ENCODE measurements around the gene APC2.

Gene APC2

GRCh38 chr19:1431759-1432506 lies 18.0 kb upstream of the APC2 start:
- no peak for DNase-seq

GRCh38 chr19:1432507-1432887 lies 17.4 kb upstream of the APC2 start:
- DNase-seq: no peak

DNA sequence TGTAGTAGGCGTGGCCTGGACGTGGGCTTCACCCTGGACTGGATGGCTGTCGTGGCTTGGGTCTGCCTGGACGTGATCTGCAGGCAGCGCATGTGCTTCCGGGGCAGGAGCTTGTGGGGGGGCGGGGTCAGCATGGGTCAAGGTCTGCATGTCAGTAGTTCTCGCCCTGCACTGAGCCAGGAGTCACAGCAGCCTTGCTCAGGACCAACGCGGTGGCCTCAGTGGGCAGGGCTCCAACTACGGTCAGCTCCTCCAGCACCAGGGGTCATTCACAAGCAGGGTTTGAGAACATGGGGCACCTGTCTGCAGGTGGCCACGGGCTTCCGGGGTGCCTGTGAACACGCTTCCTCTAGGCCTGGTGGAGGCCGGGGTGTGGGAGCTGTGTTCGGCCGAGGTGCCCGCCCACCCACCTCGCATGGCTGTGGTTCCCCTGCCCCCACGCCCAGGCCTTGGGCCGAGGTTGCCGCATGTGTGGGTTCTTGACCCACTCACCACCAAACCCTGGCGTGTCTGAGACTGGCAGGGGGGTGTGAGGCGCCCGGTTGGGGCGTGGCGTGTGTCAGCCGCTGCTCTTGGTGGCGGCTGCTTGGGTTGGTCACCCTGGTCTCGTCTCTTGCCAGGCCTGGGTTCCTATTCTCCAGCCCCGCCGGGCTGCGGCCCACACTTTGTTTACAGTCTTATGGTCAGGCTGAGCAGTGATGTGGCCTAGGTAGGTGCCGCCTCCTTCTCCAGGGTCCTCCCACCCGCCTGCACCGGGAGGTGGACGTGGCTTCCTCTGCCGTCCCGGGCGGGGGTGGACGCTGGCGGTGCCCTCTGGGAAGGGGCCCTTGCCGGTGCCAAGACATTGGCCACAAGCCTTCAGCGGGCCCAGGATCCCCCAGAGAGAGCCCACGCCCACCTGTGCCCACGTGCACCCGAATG lies 16.5 kb upstream of the APC2 start:
- DNase-seq: no peak

DNA sequence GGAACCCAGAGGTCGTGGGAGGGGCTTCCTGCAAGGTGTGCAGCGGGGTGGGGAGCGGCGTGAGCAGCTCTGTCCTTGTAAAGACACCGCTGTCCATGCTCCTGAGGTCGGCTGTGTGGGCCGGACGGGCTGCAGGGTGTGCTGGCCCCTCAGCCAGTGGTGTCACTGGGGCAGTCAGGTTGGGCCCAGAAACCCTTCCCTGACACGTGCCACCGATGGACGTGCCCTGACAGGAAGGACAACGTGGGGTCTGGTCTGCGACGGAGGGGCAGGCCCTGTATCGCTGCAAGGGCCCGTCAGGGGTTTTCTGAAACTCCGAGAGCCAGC lies 15.9 kb upstream of the APC2 start:
- DNase-seq: no peak

GRCh38 chr19:1434577-1435060 lies 15.3 kb upstream of the APC2 start:
- DNase-seq: no peak

GRCh38 chr19:1435378-1435989 lies 14.4 kb upstream of the APC2 start:
- no peak for DNase-seq

GRCh38 chr19:1437609-1438008 lies 12.3 kb upstream of the APC2 start:
- no peak for DNase-seq

DNA sequence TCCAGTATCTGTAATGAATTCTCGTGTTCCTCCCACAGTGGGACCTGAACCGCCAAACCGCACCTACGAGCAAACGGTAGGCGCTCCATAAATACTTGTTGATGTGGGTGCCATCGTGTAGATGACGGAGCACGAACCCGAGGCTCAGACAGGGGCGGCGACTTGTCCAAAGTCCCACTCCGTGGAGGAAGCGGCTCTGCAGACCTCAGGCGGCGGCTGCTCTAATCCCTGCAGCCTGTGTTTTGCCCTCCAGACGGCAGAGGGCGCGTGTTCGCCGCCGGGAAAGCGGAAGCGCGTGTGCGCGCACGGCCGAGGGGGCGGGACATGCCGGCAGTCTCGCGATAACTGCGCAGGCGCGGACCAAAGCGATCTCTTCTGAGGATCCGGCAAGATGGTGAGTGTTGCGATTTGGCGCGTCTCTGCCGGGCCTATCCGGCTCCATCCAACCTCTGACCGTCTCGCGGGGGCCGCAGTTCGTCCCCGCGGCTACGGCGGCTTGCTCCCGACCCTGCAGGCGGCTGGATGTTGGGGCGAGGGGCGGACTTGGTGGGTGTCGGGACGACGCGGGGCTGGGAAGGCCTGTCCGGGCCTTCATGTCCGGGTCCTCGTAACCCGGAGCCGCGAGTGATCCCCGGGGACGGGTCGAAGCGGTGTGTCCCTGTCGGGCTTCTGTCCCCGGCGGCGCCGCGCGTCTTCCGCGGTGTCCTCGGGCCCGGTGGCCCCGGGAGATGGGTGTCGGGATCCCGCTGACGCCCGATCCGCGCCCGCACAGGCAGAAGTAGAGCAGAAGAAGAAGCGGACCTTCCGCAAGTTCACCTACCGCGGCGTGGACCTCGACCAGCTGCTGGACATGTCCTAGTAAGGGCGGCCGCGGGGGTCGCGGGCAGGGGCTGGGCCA lies 11.6 kb upstream of the APC2 start, which contains the start of gene RPS15:
Gene RPS15 (plus strand): TSS at position 362 of the 898 bp plus-strand sequence. CDS start 30 bp downstream, at position 392.
- peak; percentile 95 for DNase-seq

DNA sequence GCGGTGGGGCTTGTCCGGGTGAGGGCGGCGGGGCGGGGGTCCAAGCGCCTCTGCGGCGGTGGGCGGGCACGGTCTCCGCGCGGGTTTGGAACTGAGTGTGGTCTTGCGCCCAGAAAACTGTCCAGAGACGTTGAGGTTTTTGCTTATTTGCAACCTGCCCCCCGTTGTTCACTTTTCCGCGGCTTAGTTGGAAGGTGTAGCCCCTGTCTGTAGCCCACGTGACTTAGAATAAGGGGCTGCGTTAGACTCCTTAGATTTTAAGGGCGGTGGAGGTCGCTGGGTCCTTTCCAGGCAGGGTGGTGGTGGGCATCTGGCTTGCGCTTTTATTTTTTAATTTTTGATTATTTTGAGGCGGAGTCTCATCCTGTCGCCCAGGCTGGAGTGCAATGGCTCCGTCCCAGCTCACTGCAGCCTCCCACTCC lies 11.0 kb upstream of the APC2 start:
- DNase-seq: no peak

DNA sequence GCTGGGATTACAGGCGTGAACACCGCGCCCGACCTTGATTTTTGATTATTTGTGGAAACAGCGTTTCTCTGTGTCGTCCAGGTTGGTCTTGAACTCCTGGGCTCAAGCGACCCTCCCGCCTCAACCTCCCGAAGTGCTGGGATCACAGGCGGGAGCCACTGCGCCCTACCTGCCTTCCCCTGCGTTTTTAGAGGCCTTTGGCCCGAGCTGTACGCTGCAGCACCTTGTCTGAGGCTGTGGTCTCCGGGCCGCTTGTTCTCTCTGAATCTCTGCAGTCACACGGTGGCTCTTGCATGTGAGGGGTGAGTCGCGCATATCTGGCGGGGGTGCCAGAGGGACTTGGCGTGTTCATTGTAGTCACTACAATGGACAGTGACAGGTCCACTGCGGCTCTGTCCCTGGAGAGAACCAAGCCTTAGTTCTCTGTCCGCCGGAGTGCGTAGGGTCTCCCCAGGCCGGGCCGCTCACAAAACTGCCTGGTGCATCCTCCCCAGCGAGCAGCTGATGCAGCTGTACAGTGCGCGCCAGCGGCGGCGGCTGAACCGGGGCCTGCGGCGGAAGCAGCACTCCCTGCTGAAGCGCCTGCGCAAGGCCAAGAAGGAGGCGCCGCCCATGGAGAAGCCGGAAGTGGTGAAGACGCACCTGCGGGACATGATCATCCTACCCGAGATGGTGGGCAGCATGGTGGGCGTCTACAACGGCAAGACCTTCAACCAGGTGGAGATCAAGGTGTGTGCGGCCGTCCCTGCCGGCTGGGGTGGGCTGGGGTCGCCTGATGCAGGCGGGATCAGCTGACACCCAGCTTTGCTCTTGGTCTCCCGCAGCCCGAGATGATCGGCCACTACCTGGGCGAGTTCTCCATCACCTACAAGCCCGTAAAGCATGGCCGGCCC lies 10.2 kb upstream of the APC2 start:
- peak; percentile 34 for DNase-seq

- no peak for DNase-seq
Measured at GRCh38 chr19:1440418-1440801, 9.5 kb upstream of the APC2 start.

- DNase-seq: no peak
Measured at GRCh38 chr19:1441022-1441426, 8.9 kb upstream of the APC2 start.

- DNase-seq: no peak
Measured at GRCh38 chr19:1441677-1442438, 8.1 kb upstream of the APC2 start.

GRCh38 chr19:1445185-1445931 lies 4.6 kb upstream of the APC2 start:
- DNase-seq: peak; percentile 79

GRCh38 chr19:1445932-1446712 lies 3.8 kb upstream of the APC2 start:
- DNase-seq: no peak

DNA sequence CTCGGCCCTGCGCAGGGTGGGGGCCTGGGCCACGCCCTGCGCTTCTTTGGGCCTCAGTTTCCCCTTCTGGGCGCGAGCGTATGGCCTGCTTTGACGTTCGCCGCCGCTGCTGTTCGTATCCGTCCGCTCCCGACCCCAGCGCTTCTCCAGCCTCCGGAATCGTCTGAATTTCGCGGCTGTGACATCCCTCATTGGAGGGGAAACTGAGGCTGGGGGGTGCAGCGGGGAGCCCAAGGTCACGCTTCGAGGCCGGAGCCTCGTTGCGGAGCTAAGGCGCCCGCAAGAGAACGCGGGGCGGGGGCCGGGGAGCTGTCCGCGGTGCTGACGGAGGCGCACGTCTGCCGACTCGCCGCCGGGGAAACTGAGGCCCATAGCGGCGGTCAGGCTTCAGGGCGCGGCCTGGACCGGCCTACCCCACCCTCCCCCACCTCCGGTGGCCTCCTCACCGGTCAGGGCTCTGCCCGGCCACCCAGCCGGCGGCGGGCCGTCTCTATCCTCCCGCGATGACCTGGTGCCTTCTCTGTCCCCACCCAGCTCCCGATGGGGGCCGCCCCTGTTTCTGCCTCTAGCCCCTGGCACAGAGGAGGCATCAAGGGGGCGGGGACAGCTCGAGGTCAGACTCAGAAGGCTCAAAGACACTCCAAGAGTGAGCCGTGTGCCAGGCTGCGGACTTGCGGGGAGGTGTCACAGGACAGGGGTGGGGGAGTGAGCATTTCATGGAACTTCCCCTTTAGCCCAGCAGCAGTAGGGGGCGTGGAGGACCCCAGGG lies 3.0 kb upstream of the APC2 start:
- no peak for DNase-seq

DNA sequence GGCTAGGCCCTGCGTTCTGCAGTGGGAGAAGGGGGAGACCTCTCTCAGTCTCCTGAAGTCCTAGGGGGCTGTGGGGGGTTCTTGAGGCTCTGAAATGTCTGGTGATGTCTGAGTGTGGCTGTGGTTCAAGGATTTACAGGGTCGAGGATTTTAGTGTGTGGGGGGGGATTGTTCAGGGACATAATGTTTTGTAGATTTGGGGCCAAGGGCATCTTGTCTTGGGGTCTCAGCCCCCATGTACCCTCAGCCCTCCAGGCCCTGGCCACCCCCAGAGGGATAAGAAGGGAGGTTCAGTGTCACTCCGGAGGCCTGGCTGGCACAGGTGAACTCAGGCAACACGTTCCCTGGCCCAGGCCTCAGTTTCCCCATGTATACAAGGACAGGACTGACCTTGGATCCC lies 2.4 kb upstream of the APC2 start:
- DNase-seq: no peak

DNA sequence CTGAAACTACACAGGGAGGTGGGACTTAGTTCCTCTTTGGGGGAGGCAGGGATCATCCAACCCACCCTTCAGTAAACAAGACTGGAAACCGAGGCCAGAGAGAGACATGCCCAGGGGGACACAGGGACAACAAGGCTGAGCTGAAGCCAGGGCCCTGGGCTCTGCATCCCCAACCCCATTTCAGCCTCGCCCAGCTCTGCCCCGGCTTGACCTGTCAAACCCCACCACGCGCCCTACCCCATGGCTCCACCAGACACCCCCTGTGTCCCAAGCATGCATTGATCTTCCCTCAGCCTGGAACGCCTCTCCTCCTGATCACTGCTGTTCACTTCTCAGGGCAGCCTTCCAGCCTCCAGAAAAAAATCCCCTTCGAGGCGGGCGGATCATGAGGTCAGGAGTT lies 2.0 kb upstream of the APC2 start:
- DNase-seq: no peak

All from activated naive CD4-positive, alpha-beta T cell treated with anti-CD3 and anti-CD28 coated beads, Interleukin-2, amount 50 U/mL, for 16 hours (primary cell).